OCI-LY3 (cell line): ENCODE measurements around the gene HPGD.
A peak's percentile ranks its signal among the peaks of the same experiment; 100 is the strongest.

Experiments used
- H2AFZ ChIP-seq: fragments of 200-600, 300-600 bp; shearing (Covaris generic); 2 replicates; pipeline ENCODE4 v1.6.0; 2014; ENCODE audit warnings: antibody characterized with exemption, low read depth, low read length
- H3K27ac ChIP-seq: fragments of 200-600, 300-600 bp; sonication (generic); 2 replicates; pipeline ENCODE4 v1.5.1; 2014; ENCODE audit warnings: mild to moderate bottlenecking, low read length, moderate library complexity, mixed read lengths
- H3K27me3 ChIP-seq: fragments of 200-600, 300-600 bp; sonication (generic); 2 replicates; pipeline ENCODE4 v1.6.1; 2014; ENCODE audit warnings: low read depth, low read length, mixed read lengths
- H3K36me3 ChIP-seq: fragments of 200-600, 300-600 bp; sonication (generic); replicated peaks from 2 replicates; pipeline ENCODE3; 2014; ENCODE audit warnings: low read depth, low read length, mixed read lengths
- H3K4me1 ChIP-seq: fragments of 300-600, 200-600 bp; sonication (generic); 2 replicates; pipeline ENCODE4 v1.6.1; 2014; ENCODE audit warnings: low read length, mixed read lengths
- H3K4me2 ChIP-seq: fragments of 200-600, 300-600 bp; sonication (generic); 2 replicates; pipeline ENCODE4 v1.6.1; 2014; ENCODE audit warnings: low read length, mixed read lengths
- H3K4me3 ChIP-seq: fragments of 300-600, 200-600 bp; sonication (generic); 2 replicates; pipeline ENCODE4 v1.5.1; 2014; ENCODE audit warnings: antibody characterized with exemption, mild to moderate bottlenecking, low read length, moderate library complexity
- H3K79me2 ChIP-seq: fragments of 300-600, 200-600 bp; shearing (Covaris generic); 2 replicates; pipeline ENCODE4 v1.6.1; 2014; ENCODE audit warnings: mild to moderate bottlenecking, low read length, mixed read lengths
- H3K9ac ChIP-seq: fragments of 300-600, 200-600 bp; shearing (Covaris generic); 2 replicates; pipeline ENCODE4 v1.6.0; 2014; ENCODE audit warnings: mild to moderate bottlenecking, low read length, moderate library complexity
- H3K9me3 ChIP-seq: fragments of 200-600, 300-600 bp; shearing (Covaris generic); 2 replicates; pipeline ENCODE4 v1.6.1; 2014; ENCODE audit warnings: low read length, mixed read lengths; ENCODE audit not compliant: insufficient read depth
- H4K20me1 ChIP-seq: fragments of 200-600, 300-600 bp; sonication (generic); 2 replicates; pipeline ENCODE4 v1.6.1; 2016; ENCODE audit warnings: low read length, mixed read lengths; ENCODE audit not compliant: insufficient read depth
- EZH2phosphoT487 ChIP-seq: fragments of 200-600 bp; shearing (Covaris generic); IDR thresholded peaks from 2 replicates; pipeline ENCODE4 v1.6.1; 2018; ENCODE audit warnings: antibody characterized with exemption, mixed run types, low read depth
- TF ChIP-seq, protein P1 (sequence below): fragments of 200-600, 300-600 bp; sonication (generic); IDR thresholded peaks from 2 replicates; pipeline ENCODE4 v1.5.1; 2014; ENCODE audit warnings: antibody characterized with exemption, low read length, low read depth

HPGD gene

DNA sequence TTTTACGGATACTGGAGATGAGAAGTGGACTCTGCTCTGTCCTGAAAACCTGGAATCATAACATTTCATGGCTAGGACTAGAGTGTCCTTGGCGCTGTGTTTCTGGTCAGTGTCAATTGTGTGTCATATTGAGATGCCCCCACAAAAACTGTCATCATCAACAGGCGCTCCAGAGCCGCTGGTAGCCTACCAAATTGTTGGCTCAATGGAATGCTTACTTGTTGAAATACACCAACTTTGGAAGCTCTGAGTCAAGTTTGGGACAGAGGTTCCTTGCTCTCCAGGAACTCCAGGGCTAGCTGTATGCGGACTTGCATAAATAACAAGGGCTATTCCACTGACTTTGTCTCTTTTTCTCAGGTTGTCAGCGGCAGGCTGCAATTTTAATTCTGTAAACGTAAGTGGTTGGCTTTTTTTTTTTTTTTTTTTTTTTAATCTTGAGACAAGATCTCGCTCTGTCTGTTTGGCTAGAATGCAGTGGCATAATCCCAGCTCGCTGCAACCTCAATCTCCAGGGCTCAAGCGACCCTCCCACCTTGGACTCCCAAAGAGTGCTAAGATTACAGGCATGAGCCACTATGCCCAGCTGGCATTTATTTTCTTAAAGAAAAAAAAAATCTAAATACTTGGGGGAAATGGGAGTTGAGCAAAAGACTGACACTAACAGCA, 871 bp upstream of the HPGD start:
- Histone ChIP-seq H2AFZ (peak overlapping the region; percentile 84), H3K4me3 (peak overlapping the region; percentile 81), H3K27me3 (peaks cover 26% of the 10 kb centered on the region), H4K20me1 (no peaks in the 10 kb centered on the region), H3K36me3 (no peaks in the 10 kb centered on the region), H3K4me1 (peaks cover 4% of the 10 kb centered on the region; the same call in 1 of the 2 replicates), H3K79me2 (no peaks in the 10 kb centered on the region), H3K4me2 (peak overlapping the region; percentile 97), H3K27ac (no peak overlapping the region), H3K9me3 (no peaks in the 10 kb centered on the region), H3K9ac (peak overlapping the region; percentile 58)
- TF ChIP-seq, protein P1, sequence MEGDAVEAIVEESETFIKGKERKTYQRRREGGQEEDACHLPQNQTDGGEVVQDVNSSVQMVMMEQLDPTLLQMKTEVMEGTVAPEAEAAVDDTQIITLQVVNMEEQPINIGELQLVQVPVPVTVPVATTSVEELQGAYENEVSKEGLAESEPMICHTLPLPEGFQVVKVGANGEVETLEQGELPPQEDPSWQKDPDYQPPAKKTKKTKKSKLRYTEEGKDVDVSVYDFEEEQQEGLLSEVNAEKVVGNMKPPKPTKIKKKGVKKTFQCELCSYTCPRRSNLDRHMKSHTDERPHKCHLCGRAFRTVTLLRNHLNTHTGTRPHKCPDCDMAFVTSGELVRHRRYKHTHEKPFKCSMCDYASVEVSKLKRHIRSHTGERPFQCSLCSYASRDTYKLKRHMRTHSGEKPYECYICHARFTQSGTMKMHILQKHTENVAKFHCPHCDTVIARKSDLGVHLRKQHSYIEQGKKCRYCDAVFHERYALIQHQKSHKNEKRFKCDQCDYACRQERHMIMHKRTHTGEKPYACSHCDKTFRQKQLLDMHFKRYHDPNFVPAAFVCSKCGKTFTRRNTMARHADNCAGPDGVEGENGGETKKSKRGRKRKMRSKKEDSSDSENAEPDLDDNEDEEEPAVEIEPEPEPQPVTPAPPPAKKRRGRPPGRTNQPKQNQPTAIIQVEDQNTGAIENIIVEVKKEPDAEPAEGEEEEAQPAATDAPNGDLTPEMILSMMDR = no peak
- no peak for TF ChIP-seq EZH2phosphoT487

DNA sequence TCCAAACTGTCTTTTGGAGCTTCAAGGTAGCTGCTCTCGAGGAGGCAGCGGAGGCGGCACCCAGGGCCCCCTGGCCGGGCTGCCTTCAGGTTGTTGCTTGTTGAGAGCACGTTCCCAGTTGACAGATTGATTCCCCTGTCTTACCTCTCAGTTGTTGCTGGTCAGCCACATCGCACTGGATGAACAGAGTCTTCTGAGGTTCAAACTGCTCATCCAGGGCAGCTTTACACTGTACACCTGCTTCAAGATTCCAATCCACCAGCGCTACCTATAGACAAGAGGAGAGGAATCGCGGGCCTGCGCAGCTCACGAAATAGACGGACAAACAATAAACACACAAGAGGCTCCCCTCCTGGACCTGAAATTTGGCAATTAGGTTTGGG, 497 bp downstream of the HPGD start:
- peak overlapping the region; percentile 97 for H3K4me2 ChIP-seq
- no peak overlapping the region for H3K27ac ChIP-seq
- H3K36me3 ChIP-seq = no peaks in the 10 kb centered on the region
- H2AFZ ChIP-seq = peak overlapping the region; percentile 84
- H3K4me3 ChIP-seq = peak overlapping the region; percentile 81
- no peaks in the 10 kb centered on the region for H3K79me2 ChIP-seq
- H4K20me1 ChIP-seq = no peaks in the 10 kb centered on the region
- no peak for TF ChIP-seq EZH2phosphoT487
- TF ChIP-seq, protein P1 = peak; percentile 29
- peak overlapping the region; percentile 58 for H3K9ac ChIP-seq
- H3K27me3 ChIP-seq = peaks cover 26% of the 10 kb centered on the region
- H3K4me1 ChIP-seq = peaks cover 4% of the 10 kb centered on the region; the same call in 1 of the 2 replicates
- no peaks in the 10 kb centered on the region for H3K9me3 ChIP-seq

DNA sequence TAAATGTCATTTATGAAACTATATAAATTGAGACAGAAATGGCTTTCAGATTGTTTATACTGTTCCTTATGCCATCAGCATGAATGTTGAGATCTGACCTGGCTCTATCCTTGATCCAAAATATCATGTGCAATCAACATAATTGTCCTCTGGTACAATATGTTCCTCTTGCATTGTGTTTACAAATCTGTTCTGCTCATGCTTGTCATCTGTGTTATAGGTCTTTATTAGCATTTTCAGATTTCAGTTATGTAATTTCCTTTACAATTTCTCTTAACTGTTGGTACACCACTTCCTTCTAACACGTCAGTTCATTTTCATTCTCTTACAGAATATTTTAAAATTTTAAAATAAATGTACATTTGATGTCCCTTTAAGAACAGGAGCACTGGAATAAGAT, 1.6 kb downstream of the HPGD start:
- no peak overlapping the region for H2AFZ ChIP-seq
- H3K4me1 ChIP-seq = peaks cover 4% of the 10 kb centered on the region; the same call in 1 of the 2 replicates
- no peak overlapping the region for H3K9ac ChIP-seq
- H3K36me3 ChIP-seq = no peaks in the 10 kb centered on the region
- no peak overlapping the region for H3K4me2 ChIP-seq
- H3K9me3 ChIP-seq = no peaks in the 10 kb centered on the region
- H3K27me3 ChIP-seq = peaks cover 24% of the 10 kb centered on the region
- TF ChIP-seq EZH2phosphoT487 = no peak
- H4K20me1 ChIP-seq = no peaks in the 10 kb centered on the region
- H3K4me3 ChIP-seq = no peak overlapping the region
- H3K79me2 ChIP-seq = no peaks in the 10 kb centered on the region
- no peak overlapping the region for H3K27ac ChIP-seq

DNA sequence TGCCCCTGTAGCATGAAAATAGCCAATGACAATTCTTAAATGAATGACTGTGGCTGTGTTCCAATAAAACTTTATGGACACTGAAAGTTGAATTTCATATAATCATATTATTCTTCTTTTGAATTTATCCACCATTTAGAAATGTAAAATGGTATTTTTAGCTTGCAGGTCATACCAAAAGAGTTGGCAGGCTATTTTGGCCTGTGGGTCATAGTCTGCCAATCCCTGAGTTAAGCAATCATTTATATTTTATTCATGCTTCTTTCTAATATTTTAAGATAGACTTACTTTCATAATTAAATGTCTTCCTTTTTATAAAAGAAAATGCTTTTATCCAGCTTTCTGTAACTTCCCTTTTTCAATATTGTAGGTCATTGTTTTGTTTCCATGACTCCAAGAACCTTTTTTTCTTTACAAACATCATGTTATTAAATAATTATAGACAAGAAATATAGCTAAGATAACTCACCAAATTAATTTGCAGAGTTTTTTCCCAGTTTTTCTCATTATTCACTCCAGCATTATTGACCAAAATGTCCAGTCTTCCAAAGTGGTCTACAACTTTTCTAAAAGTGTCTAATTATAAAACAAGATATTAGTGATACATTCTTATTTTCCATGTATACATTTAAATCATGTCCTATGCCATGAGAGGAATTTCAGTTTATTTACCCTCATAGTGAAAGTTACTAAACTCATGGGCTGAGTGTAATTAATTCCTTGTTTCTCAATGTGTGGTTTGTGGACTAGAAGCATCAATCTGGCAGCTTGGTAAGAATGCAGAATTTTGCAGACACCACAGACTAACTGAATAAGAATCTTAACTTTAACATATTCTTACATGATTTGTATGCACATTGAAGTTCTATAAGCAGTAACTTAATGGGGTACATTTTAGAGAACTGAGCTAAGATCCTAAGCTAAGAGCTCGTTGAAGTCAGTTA, 4.5 kb downstream of the HPGD start:
- Histone ChIP-seq H2AFZ (no peak overlapping the region), H3K9me3 (no peaks in the 10 kb centered on the region), H3K9ac (no peak overlapping the region), H3K79me2 (no peaks in the 10 kb centered on the region), H3K4me3 (no peak overlapping the region), H4K20me1 (no peaks in the 10 kb centered on the region), H3K4me2 (no peak overlapping the region), H3K4me1 (no peaks in the 10 kb centered on the region; the same call in 1 of the 2 replicates), H3K27ac (no peak overlapping the region), H3K27me3 (peaks cover 2% of the 10 kb centered on the region), H3K36me3 (no peaks in the 10 kb centered on the region)
- TF ChIP-seq, protein P1 = no peak
- TF ChIP-seq EZH2phosphoT487 = no peak
